Glutamatergic neuron (in vitro differentiated cells): ENCODE measurements around the gene LAMA1. TPM values are rescaled to one million over a fixed set of nuclear protein-coding genes. Genes with fewer than 3 reads are reported as not detected.

Source experiments
- DNase-seq: peaks from one replicate; pipeline ENCODE4 v3.0.0; 2022
- H3K27ac Mint-ChIP-seq: one replicate; pipeline ENCODE4 v1.8.0; 2020; ENCODE audit warnings: mild to moderate bottlenecking, mixed read lengths, inconsistent platforms; ENCODE audit not compliant: unreplicated experiment
- H3K27me3 Mint-ChIP-seq: one replicate; pipeline ENCODE4 v1.8.0; 2020; ENCODE audit warnings: mild to moderate bottlenecking, moderate library complexity, mixed read lengths, inconsistent platforms; ENCODE audit not compliant: unreplicated experiment
- H3K36me3 Mint-ChIP-seq: one replicate; pipeline ENCODE4 v1.8.0; 2020; ENCODE audit warnings: mild to moderate bottlenecking, mixed read lengths, inconsistent platforms; ENCODE audit not compliant: unreplicated experiment
- H3K4me1 Mint-ChIP-seq: one replicate; pipeline ENCODE4 v1.8.0; 2020; ENCODE audit warnings: mild to moderate bottlenecking, low read depth, mixed read lengths, inconsistent platforms; ENCODE audit not compliant: unreplicated experiment
- H3K4me3 Mint-ChIP-seq: one replicate; pipeline ENCODE4 v1.8.0; 2020; ENCODE audit warnings: mild to moderate bottlenecking, mixed read lengths, inconsistent platforms; ENCODE audit not compliant: unreplicated experiment
- H3K9me3 Mint-ChIP-seq: one replicate; pipeline ENCODE4 v1.8.0; 2020; ENCODE audit warnings: mild to moderate bottlenecking, moderate library complexity, mixed read lengths, inconsistent platforms; ENCODE audit not compliant: unreplicated experiment
- total RNA-seq: library from RNA; stranded (reverse); fragmentation: NEBNext Ultra II Directional; extraction: Animal tissue kit (Norgen Biotek cat#: 25700); gene quantifications from one replicate; pipeline ENCODE4 v1.2.1, GENCODE V29; 2021; ENCODE audit not compliant: unreplicated experiment
- TF ChIP-seq, protein P1 (sequence below): fragments of 200-600 bp; sonication (generic); IDR thresholded peaks from one replicate; pipeline ENCODE4 v1.5.0; 2021; ENCODE audit not compliant: partially characterized antibody, unreplicated experiment

Gene LAMA1
- total RNA-seq, 1 donor from 2014 or later, result 32.0 TPM

DNA sequence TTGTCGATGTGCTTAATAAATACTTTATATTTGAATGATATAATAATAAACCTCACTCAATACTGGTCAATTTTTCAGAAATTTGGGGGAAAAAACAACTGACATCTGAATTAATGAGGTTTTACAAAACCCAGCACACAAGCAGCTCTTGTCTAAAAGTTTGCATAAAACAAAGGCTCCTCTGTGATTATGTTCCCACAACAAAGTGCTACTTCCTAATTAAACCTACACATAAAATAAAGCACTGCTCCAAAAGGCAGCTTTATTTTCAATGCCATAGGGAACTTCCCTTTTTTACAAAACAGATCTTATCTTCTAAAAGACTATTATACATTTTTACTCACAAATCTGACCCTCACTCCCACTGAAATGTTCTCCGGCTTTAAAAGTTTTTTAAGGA is 47.1 kb downstream of the LAMA1 start:
- no peaks in the 10 kb centered on the region for H3K36me3 Mint-ChIP-seq
- no peak overlapping the region for H3K27ac Mint-ChIP-seq
- peaks cover 5% of the 10 kb centered on the region for H3K27me3 Mint-ChIP-seq
- no peak overlapping the region for H3K4me3 Mint-ChIP-seq
- H3K9me3 Mint-ChIP-seq, result peaks cover 3% of the 10 kb centered on the region
- TF ChIP-seq, protein P1, sequence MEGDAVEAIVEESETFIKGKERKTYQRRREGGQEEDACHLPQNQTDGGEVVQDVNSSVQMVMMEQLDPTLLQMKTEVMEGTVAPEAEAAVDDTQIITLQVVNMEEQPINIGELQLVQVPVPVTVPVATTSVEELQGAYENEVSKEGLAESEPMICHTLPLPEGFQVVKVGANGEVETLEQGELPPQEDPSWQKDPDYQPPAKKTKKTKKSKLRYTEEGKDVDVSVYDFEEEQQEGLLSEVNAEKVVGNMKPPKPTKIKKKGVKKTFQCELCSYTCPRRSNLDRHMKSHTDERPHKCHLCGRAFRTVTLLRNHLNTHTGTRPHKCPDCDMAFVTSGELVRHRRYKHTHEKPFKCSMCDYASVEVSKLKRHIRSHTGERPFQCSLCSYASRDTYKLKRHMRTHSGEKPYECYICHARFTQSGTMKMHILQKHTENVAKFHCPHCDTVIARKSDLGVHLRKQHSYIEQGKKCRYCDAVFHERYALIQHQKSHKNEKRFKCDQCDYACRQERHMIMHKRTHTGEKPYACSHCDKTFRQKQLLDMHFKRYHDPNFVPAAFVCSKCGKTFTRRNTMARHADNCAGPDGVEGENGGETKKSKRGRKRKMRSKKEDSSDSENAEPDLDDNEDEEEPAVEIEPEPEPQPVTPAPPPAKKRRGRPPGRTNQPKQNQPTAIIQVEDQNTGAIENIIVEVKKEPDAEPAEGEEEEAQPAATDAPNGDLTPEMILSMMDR, result no peak
- peaks cover 21% of the 10 kb centered on the region for H3K4me1 Mint-ChIP-seq
- DNase-seq, result no peak

DNA sequence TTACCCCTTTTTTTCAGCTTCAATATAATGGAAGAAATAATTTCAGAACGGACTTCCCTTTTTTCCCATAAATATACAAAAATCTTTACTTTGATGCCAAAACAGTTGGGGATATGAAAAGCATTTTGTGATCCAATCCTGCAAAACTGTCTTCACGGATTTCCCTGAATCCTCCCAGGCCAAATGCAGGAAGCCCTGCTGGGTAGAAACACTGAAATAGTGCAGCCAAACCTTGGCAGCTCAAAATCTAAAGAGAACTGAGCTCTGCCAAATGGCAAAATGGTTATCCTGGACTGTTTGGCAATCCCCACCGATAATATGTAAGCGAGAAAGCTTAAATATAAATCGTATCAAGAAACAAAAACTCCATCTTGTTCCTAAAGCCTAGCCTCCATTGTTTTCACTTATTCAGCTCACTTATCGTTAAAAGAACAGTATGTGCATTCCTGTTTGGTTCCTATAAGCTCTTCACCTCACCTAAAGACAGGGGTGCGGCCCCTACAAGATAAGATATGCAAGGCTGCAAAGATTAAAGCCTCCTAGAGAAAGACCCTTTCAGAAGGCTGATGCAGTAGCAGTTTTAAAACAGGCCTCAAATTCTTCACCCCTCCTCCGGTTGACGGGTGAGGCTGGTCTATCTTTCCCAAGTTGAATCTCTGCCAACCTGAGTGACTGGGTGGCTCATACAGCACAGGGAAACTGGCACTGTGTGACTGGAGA is 48.6 kb downstream of the LAMA1 start:
- Mint-ChIP-seq H3K4me3 (no peak overlapping the region), H3K27ac (no peak overlapping the region), H3K27me3 (peaks cover 5% of the 10 kb centered on the region), H3K4me1 (peaks cover 21% of the 10 kb centered on the region), H3K36me3 (no peaks in the 10 kb centered on the region), H3K9me3 (peaks cover 3% of the 10 kb centered on the region)
- TF ChIP-seq, protein P1, result no peak
- DNase-seq, result no peak

DNA sequence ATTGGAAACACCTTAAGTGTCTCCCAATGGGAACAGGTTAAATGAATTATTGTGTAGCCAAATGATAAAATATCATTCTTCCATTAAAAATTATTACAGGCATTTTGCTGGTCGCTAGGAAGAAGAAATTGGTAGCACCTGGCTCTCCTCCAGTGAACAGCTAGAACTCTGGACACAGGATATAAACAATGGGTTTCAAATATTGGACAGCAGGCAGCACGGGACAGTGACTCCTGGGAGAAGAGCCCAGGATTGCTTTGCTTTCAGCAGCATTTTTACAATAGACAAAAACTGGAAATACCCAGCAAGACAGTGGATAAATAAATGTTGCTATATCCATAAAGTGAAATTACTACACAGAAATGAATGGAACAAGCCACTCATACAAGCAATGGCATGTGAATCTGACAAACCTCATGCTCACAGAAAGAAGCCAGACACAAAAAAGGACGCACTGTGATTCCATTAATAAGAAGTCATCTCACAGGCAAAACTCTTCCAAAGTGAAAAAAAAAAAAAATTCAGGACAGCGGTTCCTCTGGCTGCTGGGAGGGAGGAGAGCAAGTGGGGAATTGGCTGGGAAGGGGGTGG is 50.5 kb downstream of the LAMA1 start:
- no peak overlapping the region for H3K27ac Mint-ChIP-seq
- H3K27me3 Mint-ChIP-seq, result peaks cover 5% of the 10 kb centered on the region
- H3K36me3 Mint-ChIP-seq, result no peaks in the 10 kb centered on the region
- DNase-seq, result no peak
- H3K4me1 Mint-ChIP-seq, result peaks cover 19% of the 10 kb centered on the region
- TF ChIP-seq, protein P1, result no peak
- H3K4me3 Mint-ChIP-seq, result no peak overlapping the region
- H3K9me3 Mint-ChIP-seq, result no peaks in the 10 kb centered on the region

DNA sequence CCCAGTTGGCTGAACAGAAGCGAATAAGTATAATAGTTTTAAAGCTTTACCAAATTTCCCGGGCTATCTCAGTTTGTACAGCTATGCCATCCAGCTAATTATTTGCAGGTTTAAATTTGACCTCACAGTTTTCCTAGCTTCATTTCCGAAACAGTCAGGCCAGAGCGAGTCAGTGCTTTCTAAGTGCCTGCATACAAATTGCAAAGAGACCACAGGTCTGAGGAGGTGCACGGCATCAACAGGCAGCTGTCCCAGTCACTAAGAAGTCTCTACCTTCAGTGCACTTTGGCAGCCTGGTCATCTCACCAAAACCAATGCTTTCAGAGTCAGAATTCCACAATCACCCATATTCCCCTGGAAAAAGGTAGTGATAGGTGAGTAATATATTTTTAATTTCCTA is 51.9 kb downstream of the LAMA1 start:
- H3K4me3 Mint-ChIP-seq, result no peak overlapping the region
- DNase-seq, result no peak
- no peaks in the 10 kb centered on the region for H3K9me3 Mint-ChIP-seq
- peaks cover 5% of the 10 kb centered on the region for H3K27me3 Mint-ChIP-seq
- TF ChIP-seq, protein P1, result no peak
- no peaks in the 10 kb centered on the region for H3K36me3 Mint-ChIP-seq
- peaks cover 22% of the 10 kb centered on the region for H3K4me1 Mint-ChIP-seq
- H3K27ac Mint-ChIP-seq, result no peak overlapping the region

DNA sequence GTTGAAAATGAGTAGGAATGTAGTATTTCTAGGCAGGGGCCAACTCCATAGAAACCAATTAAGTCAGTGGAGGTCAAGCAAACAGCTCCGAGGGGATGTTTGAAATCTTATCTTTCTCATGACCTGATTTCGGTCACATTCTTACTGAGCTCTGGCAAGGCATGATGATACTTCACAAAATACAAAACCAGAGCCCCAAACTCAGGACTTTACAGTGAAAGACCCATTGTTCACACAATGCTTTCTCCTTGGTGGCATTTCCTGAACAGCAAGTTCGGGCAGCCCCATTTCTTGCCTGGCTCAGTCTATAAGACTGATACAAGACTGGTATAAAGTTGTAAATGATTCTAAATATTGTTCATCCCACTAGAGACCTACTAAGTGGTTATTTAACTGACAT is 53.3 kb downstream of the LAMA1 start:
- Mint-ChIP-seq H3K4me1 (peaks cover 19% of the 10 kb centered on the region), H3K9me3 (no peaks in the 10 kb centered on the region), H3K27me3 (peaks cover 2% of the 10 kb centered on the region), H3K27ac (no peak overlapping the region), H3K36me3 (no peaks in the 10 kb centered on the region), H3K4me3 (no peak overlapping the region)
- TF ChIP-seq, protein P1, result no peak
- no peak for DNase-seq
